Measurements from ENCODE around the gene TFB1M. TPM values are rescaled to one million over a fixed set of nuclear protein-coding genes. Genes with fewer than 3 reads are reported as not detected.

Gene TFB1M
- total and polyA plus RNA-seq, 7 experiments from 2014 or later, result 15.8 to 45.4 (median 27.1) TPM

- no peak overlapping the region for H3K4me3 Mint-ChIP-seq
- H3K4me1 Mint-ChIP-seq, result no peaks in the 10 kb centered on the region
- no peaks in the 10 kb centered on the region for H3K4me1 ChIP-seq (ENCODE audit: control insufficient read depth in 2 of 2, insufficient read depth in 2 of 2, low read length in 2 of 2)
- H3K27ac Mint-ChIP-seq, result no peak overlapping the region
- ATAC-seq (no peak), DNase-seq (no peak)
- ChIA-PET CTCF (no interaction called here), POLR2A (interaction anchor here (0.7 kb wide), 1 partner anchor 8 kb away, joined by 3 read pairs; no protein-coding TSS in a partner anchor)
- H3K36me3 ChIP-seq (ENCODE audit: control insufficient read depth in 2 of 3, insufficient read depth in 3 of 3, low read length in 3 of 3), result no peaks in the 10 kb centered on the region
- H3K9me3 Mint-ChIP-seq, result no peaks in the 10 kb centered on the region
- no peaks in the 10 kb centered on the region for H3K9me3 ChIP-seq (ENCODE audit: control insufficient read depth in 2 of 3, low read length in 3 of 3)
- peaks cover 4 to 10% (median 6%) of the 10 kb centered on the region in 5 donors for H3K27me3 Mint-ChIP-seq
- no peak overlapping the region for H3K27ac ChIP-seq (ENCODE audit: low read depth, low read length)
- intact Hi-C loops (cut with micrococcal nuclease), result no loop called here
- no peak overlapping the region for H3K4me3 ChIP-seq (ENCODE audit: low read length)
- peaks cover 0 to 3% (median 0%) of the 10 kb centered on the region in 5 donors for H3K36me3 Mint-ChIP-seq
- no peaks in the 10 kb centered on the region for H3K27me3 ChIP-seq (ENCODE audit: control insufficient read depth in 2 of 2, insufficient read depth in 2 of 2, low read length in 2 of 2)
Measured at GRCh38 chr6:155212616-155213380, 101.5 kb downstream of the TFB1M start.

- POLR2A ChIA-PET, result interaction anchor here (0.7 kb wide), 1 partner anchor 9 kb away, joined by 3 read pairs; no protein-coding TSS in a partner anchor
- no peak overlapping the region for H3K27ac Mint-ChIP-seq
- peaks cover 0 to 3% (median 0%) of the 10 kb centered on the region in 5 donors for H3K36me3 Mint-ChIP-seq
- Histone ChIP-seq H3K9me3 (ENCODE audit: control insufficient read depth in 2 of 3, low read length in 3 of 3) (no peaks in the 10 kb centered on the region), H3K4me1 (ENCODE audit: control insufficient read depth in 2 of 2, insufficient read depth in 2 of 2, low read length in 2 of 2) (no peaks in the 10 kb centered on the region), H3K4me3 (ENCODE audit: low read length) (no peak overlapping the region), H3K27me3 (ENCODE audit: control insufficient read depth in 2 of 2, insufficient read depth in 2 of 2, low read length in 2 of 2) (no peaks in the 10 kb centered on the region), H3K36me3 (ENCODE audit: control insufficient read depth in 2 of 3, insufficient read depth in 3 of 3, low read length in 3 of 3) (no peaks in the 10 kb centered on the region), H3K27ac (ENCODE audit: low read depth, low read length) (no peak overlapping the region)
- CTCF ChIA-PET, result no interaction called here
- DNase-seq (no peak), ATAC-seq (no peak)
- H3K9me3 Mint-ChIP-seq, result no peaks in the 10 kb centered on the region
- intact Hi-C loops (cut with micrococcal nuclease), result no loop called here
- H3K27me3 Mint-ChIP-seq, result peaks cover 4 to 10% (median 6%) of the 10 kb centered on the region in 5 donors
- H3K4me3 Mint-ChIP-seq, result no peak overlapping the region
- no peaks in the 10 kb centered on the region for H3K4me1 Mint-ChIP-seq
Measured at GRCh38 chr6:155212106-155212505, 102.2 kb downstream of the TFB1M start.

GRCh38 chr6:155207223-155207622 is 107.1 kb downstream of the TFB1M start:
- no peak overlapping the region for H3K27ac ChIP-seq (ENCODE audit: low read depth, low read length)
- H3K4me3 ChIP-seq (ENCODE audit: low read length), result no peak overlapping the region
- ChIA-PET POLR2A (no interaction called here), CTCF (no interaction called here)
- no peaks in the 10 kb centered on the region for H3K36me3 ChIP-seq (ENCODE audit: control insufficient read depth in 2 of 3, insufficient read depth in 3 of 3, low read length in 3 of 3)
- no peaks in the 10 kb centered on the region for H3K4me1 ChIP-seq (ENCODE audit: control insufficient read depth in 2 of 2, insufficient read depth in 2 of 2, low read length in 2 of 2)
- no peaks in the 10 kb centered on the region for H3K4me1 Mint-ChIP-seq
- no peaks in the 10 kb centered on the region for H3K9me3 Mint-ChIP-seq
- ATAC-seq (no peak), DNase-seq (no peak)
- intact Hi-C loops (cut with micrococcal nuclease), result no loop called here
- no peaks in the 10 kb centered on the region for H3K9me3 ChIP-seq (ENCODE audit: control insufficient read depth in 2 of 3, low read length in 3 of 3)
- peaks cover 0 to 2% (median 0%) of the 10 kb centered on the region in 5 donors for H3K36me3 Mint-ChIP-seq
- H3K27me3 Mint-ChIP-seq, result no peaks in the 10 kb centered on the region
- no peaks in the 10 kb centered on the region for H3K27me3 ChIP-seq (ENCODE audit: control insufficient read depth in 2 of 2, insufficient read depth in 2 of 2, low read length in 2 of 2)
- H3K4me3 Mint-ChIP-seq, result no peak overlapping the region
- no peak overlapping the region for H3K27ac Mint-ChIP-seq

Other genes with a start within 250 kb of the TFB1M start
- gene CLDN20, start 50.5 kb downstream of the TFB1M start, total RNA-seq, result not detected
- gene CLDN20, start 50.5 kb downstream of the TFB1M start, polyA plus RNA-seq, result not detected
- gene NOX3, start 141.4 kb upstream of the TFB1M start, total RNA-seq, result not detected
- gene NOX3, start 141.4 kb upstream of the TFB1M start, polyA plus RNA-seq, result not detected